MCF 10A (cell line): ENCODE results near the gene DTL. TPM values are rescaled to one million over a fixed set of nuclear protein-coding genes. Genes with fewer than 3 reads are reported as not detected.

ENCODE experiments used
- BruUV-seq: library from RNA; stranded (reverse); fragments of 400-500 nt; replicated peaks from 2 replicates; lab custom pipeline; 2021; lab: Mats Ljungman, UMichigan
- CTCF ChIA-PET: fragments of 300-600 bp; sonication (Branson Sonifier 250); formaldehyde crosslinking; extraction: SDS; loops from one replicate; lab custom pipeline; 2021; ENCODE audit warnings: antibody characterized with exemption, inconsistent platforms; lab: Yijun Ruan, JAX
- POLR2A ChIA-PET: fragments of 300-600, 350-650 bp; sonication (Branson Sonifier 250); formaldehyde crosslinking; extraction: SDS; loops from one replicate; lab custom pipeline; 2020; ENCODE audit warnings: antibody characterized with exemption, inconsistent platforms; lab: Yijun Ruan, JAX
- DNase-seq: peaks from one replicate; pipeline ENCODE4 v3.0.0-alpha.2; 2018; ENCODE audit not compliant: unreplicated experiment
- H3K27ac Mint-ChIP-seq: one replicate; pipeline ENCODE4 v1.8.0; 2022; ENCODE audit warnings: mild to moderate bottlenecking, low read depth, mixed read lengths; ENCODE audit not compliant: unreplicated experiment
- H3K27me3 Mint-ChIP-seq: one replicate; pipeline ENCODE4 v1.8.0; 2022; ENCODE audit warnings: mixed read lengths; ENCODE audit not compliant: insufficient read depth, unreplicated experiment
- H3K36me3 Mint-ChIP-seq: one replicate; pipeline ENCODE4 v1.8.0; 2022; ENCODE audit warnings: mild to moderate bottlenecking, moderate library complexity, mixed read lengths; ENCODE audit not compliant: insufficient read depth, unreplicated experiment
- H3K4me1 Mint-ChIP-seq: one replicate; pipeline ENCODE4 v1.8.0; 2022; ENCODE audit warnings: mixed read lengths; ENCODE audit not compliant: insufficient read depth, unreplicated experiment
- H3K4me3 Mint-ChIP-seq: one replicate; pipeline ENCODE4 v1.8.0; 2022; ENCODE audit warnings: mild to moderate bottlenecking, moderate library complexity, mixed read lengths; ENCODE audit not compliant: unreplicated experiment
- H3K9me3 Mint-ChIP-seq: one replicate; pipeline ENCODE4 v1.8.0; 2022; ENCODE audit warnings: mixed read lengths; ENCODE audit not compliant: unreplicated experiment
- intact Hi-C: fragments of 100-400 bp; cut with micrococcal nuclease; formaldehyde crosslinking; loops from 2 replicates; pipeline ENCODE4 v1.14.1; 2022
- total RNA-seq: library from RNA; stranded (reverse); gene quantifications from 2 replicates; pipeline ENCODE4 v1.2.3, GENCODE V29; 2022
- TF ChIP-seq, protein P1 (sequence below): fragments of 200-600 bp; IDR thresholded peaks from one replicate; pipeline ENCODE4 v1.8.0; 2022; ENCODE audit warnings: antibody characterized with exemption, mild to moderate bottlenecking; ENCODE audit not compliant: unreplicated experiment

Gene DTL
- total RNA-seq, 1 experiment from 2014 or later, result 34.4 TPM

DNA sequence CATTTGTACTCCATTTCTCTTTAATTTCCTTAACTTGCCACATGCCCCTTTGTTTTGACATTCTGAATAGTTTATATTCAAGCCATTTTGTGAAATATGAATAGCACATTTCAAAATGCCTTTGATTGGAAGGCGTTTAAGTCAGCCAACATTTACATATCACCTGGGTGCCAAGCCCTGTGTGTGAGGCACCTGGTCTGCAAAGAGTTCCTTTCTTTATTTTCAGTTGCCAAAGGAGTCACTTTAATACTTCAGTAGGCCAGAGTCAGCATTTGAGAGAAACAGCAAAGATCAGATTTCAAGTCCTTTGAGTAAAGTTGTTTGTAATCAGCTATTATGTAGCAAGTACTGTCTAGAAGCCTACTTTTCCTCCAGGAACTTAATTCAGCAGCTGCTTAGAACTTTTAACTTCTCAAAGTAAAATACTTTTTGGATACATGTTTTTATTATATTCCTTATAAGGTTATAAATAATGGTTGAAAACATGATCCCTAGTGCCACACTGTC is 70.8 kb downstream of the DTL start:
- peaks cover 6% of the 10 kb centered on the region for H3K36me3 Mint-ChIP-seq
- no peak overlapping the region for H3K4me3 Mint-ChIP-seq
- BruUV-seq, result no TSS peak
- no peaks in the 10 kb centered on the region for H3K9me3 Mint-ChIP-seq
- POLR2A ChIA-PET, result interaction anchor here (1.2 kb wide), 1 partner anchor 53 kb away, joined by 3 read pairs; no protein-coding TSS in a partner anchor
- H3K4me1 Mint-ChIP-seq, result no peaks in the 10 kb centered on the region
- H3K27ac Mint-ChIP-seq, result no peak overlapping the region
- intact Hi-C loops, result no loop called here
- no peak for DNase-seq
- no peaks in the 10 kb centered on the region for H3K27me3 Mint-ChIP-seq
- TF ChIP-seq, protein P1, sequence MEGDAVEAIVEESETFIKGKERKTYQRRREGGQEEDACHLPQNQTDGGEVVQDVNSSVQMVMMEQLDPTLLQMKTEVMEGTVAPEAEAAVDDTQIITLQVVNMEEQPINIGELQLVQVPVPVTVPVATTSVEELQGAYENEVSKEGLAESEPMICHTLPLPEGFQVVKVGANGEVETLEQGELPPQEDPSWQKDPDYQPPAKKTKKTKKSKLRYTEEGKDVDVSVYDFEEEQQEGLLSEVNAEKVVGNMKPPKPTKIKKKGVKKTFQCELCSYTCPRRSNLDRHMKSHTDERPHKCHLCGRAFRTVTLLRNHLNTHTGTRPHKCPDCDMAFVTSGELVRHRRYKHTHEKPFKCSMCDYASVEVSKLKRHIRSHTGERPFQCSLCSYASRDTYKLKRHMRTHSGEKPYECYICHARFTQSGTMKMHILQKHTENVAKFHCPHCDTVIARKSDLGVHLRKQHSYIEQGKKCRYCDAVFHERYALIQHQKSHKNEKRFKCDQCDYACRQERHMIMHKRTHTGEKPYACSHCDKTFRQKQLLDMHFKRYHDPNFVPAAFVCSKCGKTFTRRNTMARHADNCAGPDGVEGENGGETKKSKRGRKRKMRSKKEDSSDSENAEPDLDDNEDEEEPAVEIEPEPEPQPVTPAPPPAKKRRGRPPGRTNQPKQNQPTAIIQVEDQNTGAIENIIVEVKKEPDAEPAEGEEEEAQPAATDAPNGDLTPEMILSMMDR, result no peak
- CTCF ChIA-PET, result interaction anchor here (5.3 kb wide), 1 partner anchor 35 kb away, joined by 37 read pairs; no protein-coding TSS in a partner anchor

DNA sequence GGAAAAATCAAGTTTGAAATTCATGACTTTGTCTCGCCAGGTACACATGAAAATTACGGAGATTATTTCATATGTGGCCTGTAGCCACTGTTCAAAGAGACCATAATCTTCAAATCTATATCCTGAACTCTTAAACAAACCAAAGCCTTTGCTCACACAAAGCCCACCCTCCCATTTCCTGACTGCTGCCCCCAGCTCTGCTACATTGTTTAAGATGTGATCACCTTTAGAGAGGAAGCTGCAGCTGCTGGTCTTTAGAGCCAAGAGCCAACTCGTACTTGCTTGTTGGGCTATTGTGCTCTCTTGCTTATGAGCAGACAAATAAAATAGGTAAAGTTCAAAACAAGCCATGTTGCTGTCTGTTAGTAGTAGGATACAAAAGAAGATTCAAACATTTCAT is 71.9 kb downstream of the DTL start:
- DNase-seq, result no peak
- CTCF ChIA-PET, result interaction anchor here (0.6 to 5.3 kb wide), 5 partner anchors 12 to 73 kb away, joined by 3 to 37 read pairs (median 4); no protein-coding TSS in a partner anchor
- intact Hi-C loops, result no loop called here
- Mint-ChIP-seq H3K36me3 (peaks cover 6% of the 10 kb centered on the region), H3K27me3 (no peaks in the 10 kb centered on the region), H3K9me3 (no peaks in the 10 kb centered on the region), H3K4me3 (no peak overlapping the region), H3K4me1 (no peaks in the 10 kb centered on the region), H3K27ac (no peak overlapping the region)
- BruUV-seq, result no TSS peak
- TF ChIP-seq, protein P1, result no peak
- POLR2A ChIA-PET, result interaction anchor here (0.8 to 1.4 kb wide), 2 partner anchors 11 to 179 kb away, joined by 3 read pairs; no protein-coding TSS in a partner anchor

DNA sequence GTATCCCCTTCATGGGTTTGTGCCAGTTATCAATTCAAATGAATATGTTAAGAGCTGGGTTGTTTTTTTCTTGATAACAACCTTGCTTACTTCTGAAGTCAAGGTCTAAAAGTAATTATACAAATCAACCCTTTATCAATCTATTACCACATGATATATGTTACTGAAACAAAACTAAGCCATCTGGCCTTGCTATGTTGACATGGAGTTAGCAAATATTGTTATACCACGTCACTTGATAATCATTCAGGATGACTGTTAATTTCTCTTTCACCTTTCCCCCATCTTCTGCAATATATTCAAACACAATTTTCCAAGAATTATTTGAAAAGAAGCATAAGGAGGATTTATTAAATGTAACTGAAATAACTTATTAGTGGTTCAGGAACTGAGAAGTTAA is 72.6 kb downstream of the DTL start:
- POLR2A ChIA-PET, result interaction anchor here (0.8 to 1.4 kb wide), 2 partner anchors 10 to 178 kb away, joined by 3 read pairs; no protein-coding TSS in a partner anchor
- Mint-ChIP-seq H3K27ac (no peak overlapping the region), H3K9me3 (no peaks in the 10 kb centered on the region), H3K27me3 (no peaks in the 10 kb centered on the region), H3K36me3 (no peaks in the 10 kb centered on the region), H3K4me3 (no peak overlapping the region), H3K4me1 (no peaks in the 10 kb centered on the region)
- CTCF ChIA-PET, result interaction anchor here (0.6 to 1.4 kb wide), 3 partner anchors 11 to 38 kb away, joined by 3 to 4 read pairs (median 4); no protein-coding TSS in a partner anchor
- DNase-seq, result no peak
- TF ChIP-seq, protein P1, result no peak
- BruUV-seq, result no TSS peak
- intact Hi-C loops, result no loop called here

DNA sequence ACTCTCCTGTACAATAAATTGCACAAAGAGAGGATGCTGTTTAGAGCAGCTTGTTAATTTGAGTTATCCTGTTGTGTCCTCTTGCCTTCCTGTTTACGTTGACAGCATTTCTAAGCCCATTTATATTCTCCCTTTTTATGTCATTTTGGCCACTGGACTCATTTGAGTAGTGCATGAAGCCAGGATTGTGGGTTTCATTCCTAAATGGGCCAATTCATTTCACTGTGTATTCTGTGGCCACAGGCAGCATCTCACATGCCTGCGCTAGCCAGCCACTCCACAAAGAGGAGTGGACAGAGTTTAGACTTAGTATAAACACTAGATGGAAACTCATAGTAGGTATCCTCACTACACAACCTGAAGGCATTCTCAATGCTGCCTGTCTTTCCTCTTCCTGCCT is 73.4 kb downstream of the DTL start:
- POLR2A ChIA-PET, result interaction anchor here (1.1 kb wide), 1 partner anchor 10 kb away, joined by 4 read pairs; no protein-coding TSS in a partner anchor
- no peaks in the 10 kb centered on the region for H3K9me3 Mint-ChIP-seq
- no peak for DNase-seq
- H3K4me1 Mint-ChIP-seq, result no peaks in the 10 kb centered on the region
- no peak overlapping the region for H3K27ac Mint-ChIP-seq
- CTCF ChIA-PET, result interaction anchor here (3.0 kb wide), 1 partner anchor 38 kb away, joined by 12 read pairs; no protein-coding TSS in a partner anchor
- no peaks in the 10 kb centered on the region for H3K36me3 Mint-ChIP-seq
- no peaks in the 10 kb centered on the region for H3K27me3 Mint-ChIP-seq
- TF ChIP-seq, protein P1, result no peak
- intact Hi-C loops, result no loop called here
- BruUV-seq, result no TSS peak
- no peak overlapping the region for H3K4me3 Mint-ChIP-seq
